Vagina (tissue), 2 donors: ENCODE results near the gene SCGB3A1. TPM values are rescaled to one million over a fixed set of nuclear protein-coding genes. Genes with fewer than 3 reads are reported as not detected.

ENCODE experiments used
- DNase-seq, 2 donors: peaks; one replicate each; pipeline ENCODE4 v3.0.0-alpha.2; 2017; ENCODE audit errors: extremely low spot score in 2 of 2
- H3K27ac ChIP-seq: fragments of 200-600 bp; sonication (generic); one replicate; pipeline ENCODE4 v1.5.1; 2019
- H3K27me3 ChIP-seq: fragments of 200-600 bp; sonication (generic); one replicate; pipeline ENCODE4 v1.5.1; 2019
- H3K36me3 ChIP-seq, 2 donors: fragments of 200-600 bp; sonication (generic); one replicate each; pipeline ENCODE4 v1.5.1; 2017 to 2019
- H3K4me1 ChIP-seq: fragments of 200-600 bp; sonication (generic); one replicate; pipeline ENCODE4 v1.5.1; 2019
- H3K4me3 ChIP-seq, 2 donors: fragments of 200-600 bp; sonication (generic); 1 replicate in 1 of 2; 2 replicates in 1 of 2; pipeline ENCODE4 v1.5.1; 2016 to 2019
- H3K9me3 ChIP-seq: fragments of 200-600 bp; sonication (generic); one replicate; pipeline ENCODE4 v1.5.1; 2019
- POLR2A ChIP-seq, 2 donors: fragments of 450-650 bp; IDR thresholded peaks; one replicate each; pipeline ENCODE4 v1.6.1; 2017; ENCODE audit warnings: antibody characterized with exemption in 2 of 2, mild to moderate bottlenecking in 2 of 2, moderate library complexity in 2 of 2
- POLR2AphosphoS5 ChIP-seq, 2 donors: sonication (generic); formaldehyde crosslinking; IDR thresholded peaks; one replicate each; pipeline ENCODE4 v1.9.0; 2017; ENCODE audit warnings: antibody characterized with exemption in 2 of 2, mild to moderate bottlenecking in 2 of 2, low read depth in 1 of 2; ENCODE audit not compliant: insufficient read depth in 1 of 2
- intact Hi-C: fragments of 100-400 bp; cut with DNase I; formaldehyde crosslinking; loops from one replicate; pipeline ENCODE4 v1.15.1; 2023
- total RNA-seq: library from RNA; depleted of rRNA; stranded (reverse); fragments of >200 nt; gene quantifications from one replicate; pipeline ENCODE4 v1.2.3, GENCODE V29; 2016
- TF ChIP-seq, protein P1 (sequence below), 3 experiments: fragments of 450-650 bp in 2 of 3; fragments of 200-600 bp in 1 of 3; sonication (generic) in 1 of 3; IDR thresholded peaks; one replicate each; pipeline ENCODE4 v1.5.1; 2017 to 2019; ENCODE audit warnings: antibody characterized with exemption in 3 of 3, mild to moderate bottlenecking in 2 of 3, moderate library complexity in 2 of 3

Gene SCGB3A1
- total RNA-seq, 1 donor from 2014 or later, result not detected

- H3K4me1 ChIP-seq, result no peaks in the 10 kb centered on the region
- TF ChIP-seq POLR2A (IDR thresholded peaks at IDR 0.05), result no peak
- TF ChIP-seq POLR2AphosphoS5 (IDR thresholded peaks at IDR 0.05; ENCODE audit: insufficient read depth in 1 of 2, low read depth in 1 of 2), result no peak
- TF ChIP-seq, protein P1, sequence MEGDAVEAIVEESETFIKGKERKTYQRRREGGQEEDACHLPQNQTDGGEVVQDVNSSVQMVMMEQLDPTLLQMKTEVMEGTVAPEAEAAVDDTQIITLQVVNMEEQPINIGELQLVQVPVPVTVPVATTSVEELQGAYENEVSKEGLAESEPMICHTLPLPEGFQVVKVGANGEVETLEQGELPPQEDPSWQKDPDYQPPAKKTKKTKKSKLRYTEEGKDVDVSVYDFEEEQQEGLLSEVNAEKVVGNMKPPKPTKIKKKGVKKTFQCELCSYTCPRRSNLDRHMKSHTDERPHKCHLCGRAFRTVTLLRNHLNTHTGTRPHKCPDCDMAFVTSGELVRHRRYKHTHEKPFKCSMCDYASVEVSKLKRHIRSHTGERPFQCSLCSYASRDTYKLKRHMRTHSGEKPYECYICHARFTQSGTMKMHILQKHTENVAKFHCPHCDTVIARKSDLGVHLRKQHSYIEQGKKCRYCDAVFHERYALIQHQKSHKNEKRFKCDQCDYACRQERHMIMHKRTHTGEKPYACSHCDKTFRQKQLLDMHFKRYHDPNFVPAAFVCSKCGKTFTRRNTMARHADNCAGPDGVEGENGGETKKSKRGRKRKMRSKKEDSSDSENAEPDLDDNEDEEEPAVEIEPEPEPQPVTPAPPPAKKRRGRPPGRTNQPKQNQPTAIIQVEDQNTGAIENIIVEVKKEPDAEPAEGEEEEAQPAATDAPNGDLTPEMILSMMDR (IDR thresholded peaks at IDR 0.05), result no peak
- H3K36me3 ChIP-seq, result no peaks in the 10 kb centered on the region
- peak in 1 of 2 donors; percentile 85 for DNase-seq
- H3K4me3 ChIP-seq, result no peak overlapping the region
- no peaks in the 10 kb centered on the region for H3K9me3 ChIP-seq
- H3K27me3 ChIP-seq, result no peaks in the 10 kb centered on the region
- H3K27ac ChIP-seq, result no peak overlapping the region
- intact Hi-C loops, result no loop called here
Measured at GRCh38 chr5:180598797-180599589, 7.7 kb upstream of the SCGB3A1 start.

- intact Hi-C loops, result no loop called here
- no peaks in the 10 kb centered on the region for H3K9me3 ChIP-seq
- peak in 1 of 2 donors; percentile 77 for DNase-seq
- H3K4me1 ChIP-seq, result no peaks in the 10 kb centered on the region
- TF ChIP-seq POLR2AphosphoS5 (IDR thresholded peaks at IDR 0.05; ENCODE audit: insufficient read depth in 1 of 2, low read depth in 1 of 2), result no peak
- TF ChIP-seq, protein P1 (IDR thresholded peaks at IDR 0.05), result no peak
- no peak for TF ChIP-seq POLR2A (IDR thresholded peaks at IDR 0.05)
- no peaks in the 10 kb centered on the region for H3K27me3 ChIP-seq
- no peak overlapping the region for H3K27ac ChIP-seq
- no peak overlapping the region for H3K4me3 ChIP-seq
- no peaks in the 10 kb centered on the region for H3K36me3 ChIP-seq
Measured at GRCh38 chr5:180598316-180598701, 7.0 kb upstream of the SCGB3A1 start.

- DNase-seq, result no peak
- Histone ChIP-seq H3K4me1 (no peaks in the 10 kb centered on the region), H3K27ac (no peak overlapping the region), H3K4me3 (no peak overlapping the region), H3K36me3 (no peaks in the 10 kb centered on the region), H3K27me3 (no peaks in the 10 kb centered on the region), H3K9me3 (no peaks in the 10 kb centered on the region)
- intact Hi-C loops, result no loop called here
- TF ChIP-seq POLR2AphosphoS5 (IDR thresholded peaks at IDR 0.05; ENCODE audit: insufficient read depth in 1 of 2, low read depth in 1 of 2) (no peak), POLR2A (IDR thresholded peaks at IDR 0.05) (no peak)
- TF ChIP-seq, protein P1 (IDR thresholded peaks at IDR 0.05), result no peak
Measured at GRCh38 chr5:180596668-180597231, 5.5 kb upstream of the SCGB3A1 start.

GRCh38 chr5:180596115-180596667 lies 4.9 kb upstream of the SCGB3A1 start:
- TF ChIP-seq POLR2AphosphoS5 (IDR thresholded peaks at IDR 0.05; ENCODE audit: insufficient read depth in 1 of 2, low read depth in 1 of 2) (no peak), POLR2A (IDR thresholded peaks at IDR 0.05) (no peak)
- TF ChIP-seq, protein P1 (IDR thresholded peaks at IDR 0.05), result no peak
- Histone ChIP-seq H3K27me3 (no peaks in the 10 kb centered on the region), H3K4me3 (no peak overlapping the region), H3K27ac (no peak overlapping the region), H3K9me3 (no peaks in the 10 kb centered on the region), H3K36me3 (no peaks in the 10 kb centered on the region), H3K4me1 (peaks cover 6% of the 10 kb centered on the region)
- intact Hi-C loops, result no loop called here
- DNase-seq, result no peak
